NCI-H2227 (cell line): ENCODE measurements around the gene PEPD.

Experiments used
- DNase-seq: peaks from one replicate; lab custom pipeline; 2025; ENCODE audit not compliant: unreplicated experiment; lab: John Stamatoyannopoulos, UW

The PEPD gene

DNA sequence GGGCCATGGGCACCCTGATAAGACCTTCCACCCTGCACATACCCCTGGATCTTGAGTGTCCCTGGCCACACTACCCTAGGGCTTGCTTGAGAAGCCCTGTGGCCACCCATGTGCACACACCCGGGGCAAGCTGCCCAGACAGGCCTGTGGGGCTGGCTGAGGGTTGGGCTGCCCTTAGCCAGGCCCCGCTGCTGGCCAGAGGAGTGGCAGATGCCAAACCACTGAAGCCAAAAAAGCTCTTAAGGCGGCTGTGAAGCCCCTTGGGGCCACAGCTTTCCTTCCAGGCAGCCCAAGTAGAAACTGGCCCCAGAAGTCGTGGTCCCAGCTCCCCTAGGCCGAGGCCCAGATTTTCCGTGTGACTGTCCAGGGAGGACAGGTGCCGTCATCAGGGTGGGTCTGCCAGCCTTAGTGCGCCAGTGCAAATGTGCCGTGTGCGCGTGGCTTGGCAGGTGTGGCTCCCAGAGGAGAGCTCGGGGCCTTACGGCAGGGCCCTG lies 133.3 kb downstream of the PEPD start:
- DNase-seq: no peak

DNA sequence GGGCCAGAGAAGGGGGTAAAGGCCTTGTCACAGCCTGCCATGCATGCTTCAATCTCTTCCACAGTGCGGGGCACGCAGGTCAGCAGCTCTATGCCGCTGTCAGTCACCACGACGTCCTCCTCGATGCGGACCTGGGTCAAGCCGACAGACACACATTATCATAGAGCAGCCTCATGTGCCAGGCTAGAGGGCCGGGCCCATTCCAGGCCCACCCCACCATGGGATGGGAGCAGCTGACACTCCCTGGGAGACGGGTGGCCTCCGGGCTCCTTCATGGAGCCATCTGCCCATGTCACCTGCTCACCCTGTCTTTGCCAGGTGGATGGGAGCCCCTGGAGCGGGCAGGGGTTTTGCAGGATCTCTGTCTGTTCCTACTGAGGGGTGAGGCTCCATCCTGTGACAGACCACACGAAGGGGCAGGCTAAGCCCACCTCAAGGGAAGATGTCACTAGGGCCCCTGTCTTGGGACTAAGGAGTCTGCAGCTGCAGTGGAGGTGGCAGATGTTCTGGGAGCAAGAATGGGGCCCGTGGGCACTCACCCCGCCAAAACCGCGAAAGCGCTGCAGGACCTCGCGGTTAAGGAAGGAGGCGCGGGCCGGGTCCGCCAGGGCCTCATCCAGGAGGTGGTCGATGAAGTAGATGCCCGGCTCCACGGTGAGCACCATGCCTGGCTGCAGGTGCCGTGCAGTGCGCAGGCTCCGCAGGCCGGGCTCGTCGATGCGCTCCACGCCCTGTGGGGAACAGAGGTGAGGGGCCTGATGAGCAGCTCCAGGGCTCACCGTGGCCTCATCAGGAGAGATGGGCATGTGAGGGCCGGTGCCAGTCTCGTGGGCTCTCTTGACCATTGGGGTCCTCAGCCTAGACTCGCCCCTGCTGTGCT lies 134.0 kb downstream of the PEPD start:
- no peak for DNase-seq

DNA sequence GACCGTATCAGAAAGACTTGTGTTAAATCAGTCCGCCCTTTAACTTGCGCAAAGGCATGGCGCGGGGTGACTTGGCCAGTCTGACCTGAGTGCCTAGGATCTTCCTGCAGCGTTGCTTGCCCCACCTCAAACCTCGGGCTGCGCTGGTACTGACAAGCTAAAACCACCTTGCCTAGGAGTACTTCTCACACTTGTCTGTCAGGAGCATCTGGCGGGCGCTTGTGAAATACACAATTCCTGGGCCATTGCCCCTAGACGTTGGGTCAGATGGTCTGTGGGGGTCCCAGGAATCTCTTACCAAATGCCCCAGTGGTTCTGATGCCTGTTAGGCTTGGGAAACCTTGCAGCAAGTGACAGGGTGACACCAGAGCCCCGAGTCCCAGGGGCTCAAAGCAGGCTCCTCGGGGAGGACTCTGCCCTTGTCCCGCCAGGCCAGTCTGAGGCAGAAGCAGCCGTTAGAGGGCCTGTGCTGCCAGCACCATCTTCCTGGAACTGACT lies 135.2 kb downstream of the PEPD start:
- no peak for DNase-seq

DNA sequence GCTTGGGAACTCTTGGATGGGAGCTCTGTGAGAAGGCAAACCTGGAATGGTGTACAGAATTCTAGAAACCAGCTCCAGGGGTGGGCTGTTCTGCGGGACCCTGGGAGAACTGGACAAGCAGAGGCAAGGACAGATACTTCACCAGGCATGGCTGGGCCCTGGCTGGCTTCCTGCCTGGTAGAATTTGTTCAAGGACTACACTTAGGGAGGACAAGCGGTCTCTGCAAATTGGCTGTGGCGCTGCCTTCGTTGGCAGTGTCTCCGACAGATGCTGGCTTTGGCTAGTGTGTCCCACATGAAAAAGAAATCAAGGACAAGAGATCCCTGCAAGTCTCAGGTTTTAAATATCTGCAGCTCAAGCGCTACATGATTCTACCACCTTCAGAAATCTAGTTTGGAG lies 135.6 kb downstream of the PEPD start:
- no peak for DNase-seq

DNA sequence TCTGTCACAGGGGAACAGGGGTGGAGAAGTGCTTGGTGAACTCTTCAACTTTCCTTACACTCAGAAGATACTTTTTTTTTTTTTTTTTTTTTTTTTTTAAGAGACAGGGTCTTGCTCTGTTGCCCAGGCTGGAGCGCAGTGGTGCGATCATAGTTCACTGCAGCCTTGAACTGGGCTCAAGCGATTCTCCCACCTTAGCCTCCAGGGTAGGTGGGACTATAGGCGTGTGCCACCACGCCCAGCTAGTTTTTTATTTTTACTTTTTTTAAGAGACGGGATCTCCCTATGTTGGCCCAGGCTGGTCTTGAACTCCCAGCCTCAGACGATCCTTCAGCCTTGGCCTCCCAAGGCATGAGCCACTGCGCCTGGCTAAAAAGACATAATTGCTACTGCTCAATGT lies 136.6 kb downstream of the PEPD start:
- DNase-seq: no peak

DNA sequence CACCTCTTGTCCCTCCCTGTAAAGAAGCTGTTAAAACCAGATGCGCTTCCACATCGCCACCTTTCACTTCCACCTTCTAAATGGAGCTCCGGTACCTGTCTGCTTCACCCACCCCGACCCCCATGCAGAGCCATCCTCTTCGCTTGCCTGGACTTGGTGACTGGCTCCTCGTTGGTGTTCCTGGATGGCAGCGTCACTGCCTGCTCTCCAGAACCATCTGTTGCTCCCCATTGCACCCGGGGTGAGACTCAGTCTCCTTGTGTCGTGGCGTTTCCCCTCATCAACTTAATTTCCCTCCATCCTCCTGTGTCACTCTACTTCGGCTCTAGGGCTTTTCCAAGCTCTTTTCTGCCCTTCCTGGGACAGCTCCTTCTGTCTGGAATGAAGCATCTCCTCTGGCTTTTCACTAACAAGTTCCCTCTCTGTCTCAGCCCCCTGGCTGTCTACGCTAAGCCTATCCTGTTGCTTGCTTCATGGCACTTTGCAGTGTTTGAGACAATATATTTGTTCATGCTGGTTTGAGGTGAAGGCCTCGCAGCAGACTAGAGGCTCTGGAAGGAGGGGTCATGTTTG lies 137.8 kb downstream of the PEPD start:
- DNase-seq: no peak

DNA sequence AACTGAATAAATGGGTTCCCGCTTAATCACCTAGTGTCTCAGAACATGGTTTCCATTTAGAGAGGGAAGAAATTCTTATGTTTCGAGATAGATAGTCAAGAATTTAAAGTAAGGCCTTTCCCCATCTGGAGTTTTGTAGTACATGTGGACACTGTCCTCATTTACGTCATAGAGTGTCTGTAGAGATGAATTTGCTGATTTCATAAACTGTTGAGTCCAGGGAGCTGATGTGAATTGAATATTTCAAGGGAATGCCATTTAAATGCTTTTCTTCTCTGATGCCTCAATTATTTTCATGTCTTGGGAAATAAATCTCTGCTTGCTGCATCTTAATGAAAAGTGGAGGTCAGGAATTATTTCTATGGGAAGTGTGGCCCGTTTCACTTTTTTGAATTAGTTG lies 138.6 kb downstream of the PEPD start:
- no peak for DNase-seq

DNA sequence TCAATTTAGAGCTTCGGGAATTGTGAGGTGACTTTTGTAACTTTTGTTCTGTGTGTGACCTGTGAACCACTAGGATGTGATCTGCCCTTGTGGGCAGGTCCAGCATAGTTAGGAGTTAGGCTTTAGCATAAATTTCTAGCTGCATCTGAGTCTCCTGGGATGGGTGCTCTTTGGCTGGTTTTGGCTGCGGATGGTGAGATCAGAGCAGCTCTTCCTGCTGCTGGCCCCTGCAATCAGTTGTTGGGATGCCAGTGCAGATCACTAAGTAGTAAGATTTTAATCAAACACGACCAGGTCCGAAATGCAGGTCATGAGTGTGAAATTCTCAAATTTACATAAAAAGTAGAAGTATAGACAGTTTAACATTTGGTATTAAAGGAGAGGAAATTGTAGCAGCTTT lies 139.6 kb downstream of the PEPD start:
- DNase-seq: no peak

DNA sequence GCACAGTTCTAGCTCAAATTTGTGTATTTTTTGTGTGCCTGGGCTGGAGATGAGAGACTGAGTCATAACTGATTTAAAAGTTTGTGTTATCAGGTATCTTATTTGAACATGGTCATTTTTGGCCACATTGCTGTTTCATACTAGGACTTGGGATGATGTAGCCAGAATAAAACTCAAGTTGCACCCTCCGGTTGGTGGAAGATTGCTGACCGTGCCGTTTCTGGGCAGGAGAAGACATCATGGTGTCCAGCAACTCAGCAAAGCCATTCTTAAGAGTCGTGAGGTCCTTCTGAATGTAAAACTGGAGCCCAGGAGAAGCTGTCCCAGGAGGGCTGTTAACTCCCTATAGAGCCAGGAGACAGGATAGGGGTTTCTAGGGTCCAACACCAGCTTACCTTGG lies 140.5 kb downstream of the PEPD start:
- DNase-seq: no peak

DNA sequence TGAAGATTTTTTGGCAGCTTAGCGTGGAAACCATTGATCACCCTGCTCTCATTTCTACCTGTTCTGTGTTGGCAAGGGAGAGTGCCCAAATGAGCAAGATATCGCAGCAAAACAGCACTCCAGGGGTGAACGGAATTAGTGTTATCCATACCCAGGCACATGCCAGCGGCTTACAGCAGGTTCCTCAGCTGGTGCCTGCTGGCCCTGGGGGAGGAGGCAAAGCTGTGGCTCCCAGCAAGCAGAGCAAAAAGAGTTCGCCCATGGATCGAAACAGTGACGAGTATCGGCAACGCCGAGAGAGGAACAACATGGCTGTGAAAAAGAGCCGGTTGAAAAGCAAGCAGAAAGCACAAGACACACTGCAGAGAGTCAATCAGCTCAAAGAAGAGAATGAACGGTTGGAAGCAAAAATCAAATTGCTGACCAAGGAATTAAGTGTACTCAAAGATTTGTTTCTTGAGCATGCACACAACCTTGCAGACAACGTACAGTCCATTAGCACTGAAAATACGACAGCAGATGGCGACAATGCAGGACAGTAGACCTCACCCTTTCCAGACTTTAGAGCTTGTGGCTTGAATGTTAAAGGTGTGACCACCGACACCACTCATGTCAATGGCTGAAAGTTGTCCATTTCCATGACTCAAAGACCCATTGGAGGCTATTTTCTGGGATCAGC lies 142.3 kb downstream of the PEPD start:
- DNase-seq: no peak

DNA sequence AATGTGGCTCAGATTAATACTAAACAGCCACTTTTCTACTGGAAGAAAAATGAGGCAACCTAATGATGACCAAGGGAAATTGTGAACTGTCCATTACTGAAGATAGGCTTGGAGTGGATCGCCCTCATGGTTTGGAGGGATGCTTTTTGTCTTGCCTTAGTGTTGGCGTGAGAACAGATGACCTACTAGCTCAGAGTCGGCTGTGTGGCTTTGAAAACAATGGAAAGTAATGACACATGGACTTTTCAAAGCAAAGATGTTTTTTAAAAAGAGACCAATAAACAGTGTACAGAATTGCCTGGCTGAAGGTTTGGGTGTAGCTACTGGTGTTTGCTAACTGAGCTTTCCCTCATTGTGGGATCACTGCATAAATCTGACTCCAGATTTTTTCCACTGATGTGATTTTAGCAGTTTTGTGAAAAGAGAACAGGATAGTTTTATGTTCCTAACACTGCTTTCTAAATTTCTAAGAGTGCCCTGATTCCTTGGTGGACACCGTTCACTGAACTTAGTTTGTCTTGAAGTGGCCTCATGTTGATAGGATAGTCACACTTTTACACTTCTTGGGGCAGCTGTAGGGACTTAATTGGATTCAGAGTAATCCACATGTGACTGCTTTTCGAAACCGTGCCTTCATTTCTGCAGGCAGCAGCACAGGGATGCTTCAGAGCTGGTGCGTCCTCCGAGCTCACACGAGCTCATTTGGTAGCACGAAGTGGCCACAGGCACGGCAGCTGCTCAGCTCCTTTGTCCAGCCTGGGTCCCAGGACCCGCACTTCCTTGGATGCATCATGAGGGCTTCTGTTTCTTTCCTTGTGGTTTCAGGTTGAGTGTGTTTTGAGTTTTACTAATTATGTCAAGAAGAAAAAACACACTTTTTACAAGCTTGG lies 143.8 kb downstream of the PEPD start:
- no peak for DNase-seq

DNA sequence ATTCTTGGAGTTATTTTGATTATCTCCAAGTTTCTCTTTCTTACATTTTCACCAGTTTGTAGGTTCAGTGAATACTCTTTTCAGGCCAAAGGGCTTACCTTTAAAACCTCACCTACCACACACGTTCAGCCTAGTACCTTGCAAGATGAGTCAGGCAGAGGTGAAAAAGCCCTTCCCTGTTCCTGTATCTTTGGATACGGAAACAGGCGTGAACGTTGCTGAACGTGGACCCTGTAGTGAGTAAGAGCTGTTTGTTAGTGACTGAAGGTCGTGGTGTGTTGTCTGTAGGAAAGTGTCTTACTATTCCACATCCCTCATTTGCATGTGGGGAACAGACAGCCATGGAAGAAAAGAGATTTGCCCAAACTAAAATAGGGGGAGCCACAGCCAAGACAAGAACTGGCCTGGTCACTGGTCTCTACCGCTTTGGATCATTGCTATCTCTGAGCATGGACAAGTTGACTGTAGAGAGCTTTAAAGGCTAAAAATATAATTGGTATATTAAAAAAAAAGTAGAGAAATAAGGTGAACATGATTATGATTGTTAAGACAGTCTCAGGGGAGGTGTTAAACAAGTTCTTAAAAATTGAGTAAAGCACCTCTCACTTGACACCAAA lies 144.5 kb downstream of the PEPD start:
- no peak for DNase-seq

DNA sequence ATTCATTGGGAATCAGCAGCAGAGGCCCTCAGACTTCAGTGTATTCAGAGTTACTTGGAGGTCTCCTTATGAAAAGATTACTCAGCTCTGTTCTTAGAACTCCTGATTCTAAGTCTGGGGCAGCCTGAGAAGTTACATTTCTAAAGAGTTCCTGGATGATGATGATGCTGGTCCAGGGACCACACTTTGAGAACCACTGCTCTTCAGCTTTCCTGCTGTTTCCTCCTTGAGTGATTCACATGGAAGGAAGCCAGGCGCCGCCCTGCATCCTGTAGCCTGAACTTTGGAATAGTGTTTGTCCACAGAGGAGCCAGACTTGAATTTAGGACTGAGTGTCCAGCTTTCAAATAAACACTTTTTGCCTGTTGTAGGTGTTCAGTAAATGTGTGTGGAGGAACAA lies 145.2 kb downstream of the PEPD start:
- DNase-seq: no peak

DNA sequence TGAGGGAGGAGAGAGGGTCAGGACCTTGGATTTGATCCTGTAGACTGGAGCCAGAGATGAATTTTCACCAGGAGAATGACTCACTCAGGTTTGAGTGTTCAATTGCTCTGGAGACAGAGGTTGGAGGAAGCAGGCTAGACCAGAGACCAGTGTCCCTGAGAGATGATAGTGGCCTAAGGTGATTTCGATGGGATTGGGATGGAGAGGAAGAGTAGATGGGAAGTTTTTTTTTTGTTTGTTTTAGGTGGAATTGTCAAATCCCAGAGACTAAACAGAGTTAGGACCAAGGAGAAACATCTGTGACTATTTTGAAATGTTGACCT lies 145.8 kb downstream of the PEPD start:
- DNase-seq: no peak

DNA sequence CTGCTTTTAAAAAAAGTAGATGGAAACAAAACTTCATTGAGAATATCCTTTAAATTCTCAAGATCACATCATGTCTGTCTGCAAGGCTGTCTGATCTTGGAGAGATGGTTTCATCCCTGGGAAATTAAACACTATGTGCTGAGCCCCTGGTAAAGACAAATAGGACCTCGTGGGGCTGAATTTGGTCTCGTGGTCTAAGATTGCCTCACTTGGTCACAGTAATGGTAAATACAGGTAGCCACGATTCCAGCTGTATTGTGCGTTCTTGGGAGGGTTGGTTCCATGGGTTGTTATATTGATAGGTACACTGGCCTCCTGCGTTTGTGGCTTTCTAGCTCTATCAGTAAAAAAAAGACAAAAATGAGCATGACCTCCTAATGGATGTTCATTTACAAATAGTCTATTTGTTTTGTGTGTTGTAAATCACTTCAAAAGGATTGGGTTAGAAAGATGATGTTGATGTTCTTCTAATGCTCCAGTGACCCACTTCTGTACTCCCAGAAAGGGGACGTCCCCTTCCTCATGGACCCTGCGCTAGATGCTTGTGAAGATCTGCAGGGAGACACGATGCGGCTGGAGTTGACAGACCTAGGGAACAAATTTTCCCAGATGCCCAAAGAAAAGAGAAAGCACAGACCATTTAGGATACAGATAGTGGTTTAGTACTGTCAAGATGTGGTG lies 146.3 kb downstream of the PEPD start:
- DNase-seq: no peak

DNA sequence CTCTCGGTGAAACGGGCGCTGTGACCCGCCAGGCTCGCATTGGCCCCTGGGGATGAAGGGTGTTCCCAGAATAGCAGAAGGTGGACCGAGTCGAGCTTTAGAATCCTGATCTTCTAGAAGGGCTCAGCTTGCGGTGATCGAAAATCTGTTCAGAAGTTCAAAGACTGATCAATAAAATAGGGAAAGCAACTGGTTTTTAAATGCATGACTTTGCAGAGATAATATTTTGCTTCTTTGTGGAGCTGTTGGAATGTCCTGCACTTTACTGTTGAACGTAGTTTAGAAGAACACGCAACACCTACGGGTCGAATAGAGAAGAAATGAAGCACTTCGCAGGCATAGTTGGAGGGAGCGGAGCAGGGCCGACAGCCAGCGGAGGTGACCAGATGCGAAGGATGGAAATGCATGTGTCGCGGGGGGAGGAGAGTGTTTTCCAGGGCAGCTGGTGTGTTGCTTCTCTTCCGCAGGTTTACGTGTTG lies 147.3 kb downstream of the PEPD start:
- DNase-seq: peak; percentile 83

DNA sequence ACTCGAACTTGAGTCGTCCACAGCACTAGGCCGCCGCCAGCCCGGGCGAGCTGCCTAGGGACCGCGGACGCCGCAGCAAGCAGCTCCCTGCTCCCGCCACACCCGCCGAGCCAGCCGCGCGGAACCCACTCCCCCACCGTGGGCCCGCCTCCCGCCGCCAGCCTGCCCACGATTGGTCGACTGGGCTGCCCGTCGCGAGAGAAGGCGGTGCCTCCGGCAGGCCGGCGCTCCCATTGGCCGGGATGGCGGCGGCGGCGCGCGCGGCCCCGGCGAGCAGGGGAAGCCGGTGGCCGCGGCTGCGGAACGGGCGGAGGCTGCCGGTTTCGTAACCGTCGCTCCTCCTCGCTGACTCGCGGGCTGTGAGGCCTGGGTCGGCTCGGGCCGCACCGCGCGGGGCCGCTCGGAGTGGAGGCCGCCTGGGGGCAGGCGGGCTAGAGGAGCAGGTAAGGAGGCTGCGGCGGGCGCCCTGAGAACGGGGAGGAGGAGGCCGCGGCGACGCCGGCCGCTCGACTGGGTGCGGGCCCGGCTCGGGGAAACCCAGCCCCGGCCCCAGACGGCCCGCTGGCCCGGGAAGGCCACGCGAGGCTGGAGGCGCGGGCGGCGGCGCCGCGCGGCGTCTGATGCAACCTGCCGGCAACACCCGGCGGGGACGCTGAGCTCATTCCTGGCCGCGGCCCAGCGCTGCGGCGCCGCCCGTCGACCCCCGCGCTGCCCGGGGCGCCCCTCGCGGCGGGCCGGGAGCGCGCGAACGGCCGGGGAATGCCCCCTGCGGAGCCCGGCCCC lies 147.9 kb downstream of the PEPD start, which contains the start of gene CEBPG:
TSS of gene CEBPG (plus strand) at position 257 of the 783 bp plus-strand sequence. CDS start 5,531 bp downstream, outside the sequence.
- DNase-seq: peak; percentile 100

DNA sequence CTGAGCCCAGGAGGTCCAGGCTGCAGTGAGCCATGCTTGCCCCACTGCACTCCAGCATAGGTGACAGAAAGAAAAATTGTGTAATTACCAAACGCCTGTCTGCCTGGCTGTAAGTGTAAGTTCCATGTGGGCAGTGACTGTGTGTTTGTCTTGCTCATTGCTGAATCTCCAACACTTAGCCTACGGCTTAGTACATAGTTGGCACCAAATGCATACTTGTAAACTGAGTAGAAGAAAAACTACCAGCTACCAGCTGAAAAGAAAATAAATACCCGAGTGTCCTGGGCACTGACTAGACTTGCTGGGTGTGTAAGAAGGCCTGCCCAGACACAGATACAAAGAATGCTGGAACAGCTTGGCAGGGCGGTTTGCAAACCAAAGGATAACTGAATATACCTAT lies 150.8 kb downstream of the PEPD start:
- DNase-seq: no peak
